CD14-positive monocyte (primary cell): ENCODE results near the gene PEX10. TPM values are rescaled to one million over a fixed set of nuclear protein-coding genes. Genes with fewer than 3 reads are reported as not detected.
A peak's percentile ranks its signal among the peaks of the same experiment; 100 is the strongest.

Experiments
- DNase-seq, 3 donors: peaks; one replicate each; pipeline ENCODE4 v3.0.0-alpha.2; 2011 to 2022
- H2AFZ ChIP-seq: 2 replicates; pipeline ENCODE4 v1.6.0; 2012; ENCODE audit warnings: mild to moderate bottlenecking, low read depth, low read length, inconsistent platforms; ENCODE audit not compliant: insufficient read depth, poor library complexity, severe bottlenecking
- H3K27ac ChIP-seq, 2 donors: 1 replicate in 1 of 2; 2 replicates in 1 of 2; pipeline ENCODE4 v1.5.1; 2012 to 2013; ENCODE audit warnings: low read length in 2 of 2, control low read depth in 1 of 2, inconsistent platforms in 1 of 2, low read depth in 1 of 2, mild to moderate bottlenecking in 1 of 2
- H3K27me3 ChIP-seq, 2 donors: one replicate each; pipeline versions ENCODE4 v1.6.0 to v1.6.1; 2011 to 2013; ENCODE audit warnings: low read length in 2 of 2; ENCODE audit not compliant: control insufficient read depth in 2 of 2, insufficient read depth in 2 of 2
- H3K36me3 ChIP-seq, 2 donors: replicated peaks in 1 of 2; 1 replicate in 1 of 2; 2 replicates in 1 of 2; pipeline versions ENCODE4 v1.5.1 to v1.6.1; 2012 to 2013; ENCODE audit warnings: low read length in 2 of 2, control low read depth in 1 of 2, inconsistent platforms in 1 of 2, mild to moderate bottlenecking in 1 of 2; ENCODE audit not compliant: insufficient read depth in 2 of 2, control insufficient read depth in 1 of 2
- H3K4me1 ChIP-seq, 2 donors: 1 replicate in 1 of 2; 2 replicates in 1 of 2; pipeline versions ENCODE4 v1.5.1 to v1.6.1; 2012 to 2013; ENCODE audit warnings: low read length in 2 of 2, control low read depth in 1 of 2, inconsistent platforms in 1 of 2, mild to moderate bottlenecking in 1 of 2, moderate library complexity in 1 of 2; ENCODE audit not compliant: insufficient read depth in 2 of 2, control insufficient read depth in 1 of 2
- H3K4me2 ChIP-seq: replicated peaks from 2 replicates; pipeline ENCODE3; 2012; ENCODE audit warnings: low read length, moderate library complexity, mild to moderate bottlenecking; ENCODE audit not compliant: poor library complexity, severe bottlenecking; ENCODE audit errors: extremely low read depth
- H3K4me3 ChIP-seq, 3 experiments: fragments of 200-600 bp in 1 of 3; sonication (generic) in 1 of 3; replicated peaks in 1 of 3; 1 replicate in 2 of 3; 2 replicates in 1 of 3; pipeline ENCODE4 v1.5.1; 2011 to 2013; ENCODE audit warnings: low read length in 3 of 3, mild to moderate bottlenecking in 3 of 3, control low read depth in 2 of 3, low read depth in 2 of 3, inconsistent platforms in 1 of 3, moderate library complexity in 1 of 3
- H3K79me2 ChIP-seq: 2 replicates; pipeline ENCODE4 v1.6.0; 2012; ENCODE audit warnings: mild to moderate bottlenecking, control low read depth, inconsistent platforms, low read length, moderate library complexity; ENCODE audit not compliant: insufficient read depth
- H3K9ac ChIP-seq: 2 replicates; pipeline ENCODE4 v1.6.0; 2017; ENCODE audit warnings: low read length, mild to moderate bottlenecking; ENCODE audit not compliant: insufficient read depth, poor library complexity, severe bottlenecking
- H3K9me3 ChIP-seq, 2 donors: replicated peaks in 1 of 2; 1 replicate in 1 of 2; 2 replicates in 1 of 2; pipeline versions ENCODE4 v1.5.1 to v1.6.1; 2012 to 2013; ENCODE audit warnings: low read length in 2 of 2, control low read depth in 1 of 2; ENCODE audit not compliant: control insufficient read depth in 1 of 2, insufficient read depth in 1 of 2
- H4K20me1 ChIP-seq: 2 replicates; pipeline ENCODE4 v1.6.0; 2012; ENCODE audit warnings: mild to moderate bottlenecking, low read length, control low read depth, moderate library complexity; ENCODE audit not compliant: insufficient read depth
- H3K27ac Mint-ChIP-seq, 7 donors: one replicate each; pipeline ENCODE4 v1.8.0; 2020; ENCODE audit warnings: mild to moderate bottlenecking in 7 of 7, mixed read lengths in 7 of 7, moderate library complexity in 6 of 7, inconsistent platforms in 2 of 7
- H3K27me3 Mint-ChIP-seq, 3 donors: one replicate each; pipeline ENCODE4 v1.8.0; 2021 to 2022; ENCODE audit warnings: low read depth in 3 of 3, mild to moderate bottlenecking in 3 of 3, mixed read lengths in 3 of 3, moderate library complexity in 3 of 3, inconsistent platforms in 1 of 3
- H3K36me3 Mint-ChIP-seq, 2 donors: one replicate each; pipeline ENCODE4 v1.8.0; 2020; ENCODE audit warnings: mixed read lengths in 2 of 2, inconsistent platforms in 1 of 2, mild to moderate bottlenecking in 1 of 2
- H3K4me1 Mint-ChIP-seq: one replicate; pipeline ENCODE4 v1.8.0; 2020; ENCODE audit warnings: mild to moderate bottlenecking, mixed read lengths
- H3K4me3 Mint-ChIP-seq, 2 donors: one replicate each; pipeline ENCODE4 v1.8.0; 2020; ENCODE audit warnings: mild to moderate bottlenecking in 2 of 2, mixed read lengths in 2 of 2, moderate library complexity in 1 of 2
- H3K9me3 Mint-ChIP-seq, 7 donors: one replicate each; pipeline ENCODE4 v1.8.0; 2020 to 2022; ENCODE audit warnings: mixed read lengths in 7 of 7, mild to moderate bottlenecking in 6 of 7, moderate library complexity in 6 of 7, inconsistent platforms in 2 of 7
- WGBS: methylation state at CpG from one replicate; pipeline ENCODE4 v1.1.5; 2013; ENCODE audit warnings: missing lambda C conversion rate; ENCODE audit not compliant: insufficient coverage; 5-methylcytosine and 5-hydroxymethylcytosine counted together
- intact Hi-C, 2 donors: fragments of 100-400 bp; cut with micrococcal nuclease; formaldehyde crosslinking; loops; one replicate each; pipeline versions ENCODE4 v1.15.0 to v1.15.1; 2023
- polyA plus RNA-seq, 3 donors: library from polyadenylated mRNA; depleted of rRNA in 1 of 3; unstranded in 2 of 3; stranded (reverse) in 1 of 3; fragments of 300-500 nt in 2 of 3; fragments of >200 nt in 1 of 3; fragmentation: Illumina TruSeq in 2 of 3; gene quantifications; 1 replicate in 2 of 3; 2 replicates in 1 of 3; pipeline ENCODE4 v1.2.3, GENCODE V29; 2012 to 2021
- TF ChIP-seq, protein P1 (sequence below): fragments of 200-600 bp; IDR thresholded peaks from one replicate; pipeline ENCODE4 v1.8.0; 2022; ENCODE audit warnings: antibody characterized with exemption, mild to moderate bottlenecking

The PEX10 gene
- polyA plus RNA-seq, 3 donors: 7.0 to 10.5 (median 8.2) TPM

DNA sequence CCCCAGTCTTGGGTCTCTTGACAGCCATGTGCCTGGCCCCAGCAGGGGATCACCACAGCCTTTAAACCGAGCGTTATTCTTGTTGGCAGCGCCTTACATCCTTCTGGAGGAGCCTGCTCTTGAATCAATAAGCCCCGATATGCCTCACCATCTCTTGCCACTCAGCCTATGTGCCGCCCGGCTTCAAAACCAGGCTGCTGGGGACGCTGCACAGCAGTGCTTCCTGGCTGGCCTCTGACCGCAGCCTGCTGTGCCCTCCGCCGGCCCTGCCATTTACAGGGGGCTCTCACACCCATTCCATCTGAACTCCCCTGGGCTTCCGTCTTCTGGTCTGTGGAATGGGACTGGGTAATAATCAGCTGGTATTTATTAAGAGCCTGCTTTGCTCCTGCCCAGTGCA lies 3.0 kb upstream of the PEX10 start:
- no peak for DNase-seq
- Histone ChIP-seq H3K9me3 (no peaks in the 10 kb centered on the region), H2AFZ (no peak overlapping the region), H3K4me1 (peaks cover 24 to 46% of the 10 kb centered on the region in 2 donors), H3K79me2 (peaks cover 5% of the 10 kb centered on the region), H3K27ac (no peak overlapping the region), H3K27me3 (peaks cover 0 to 13% of the 10 kb centered on the region in 2 donors), H3K4me3 (no peak overlapping the region), H3K36me3 (no peaks in the 10 kb centered on the region), H4K20me1 (no peaks in the 10 kb centered on the region), H3K9ac (no peak overlapping the region), H3K4me2 (no peak overlapping the region)
- Mint-ChIP-seq H3K9me3 (peaks cover 0 to 4% (median 0%) of the 10 kb centered on the region in 7 donors), H3K27ac (no peak overlapping the region), H3K27me3 (peaks cover 28 to 53% (median 28%) of the 10 kb centered on the region in 3 donors), H3K36me3 (no peaks in the 10 kb centered on the region), H3K4me3 (peak overlapping the region in 1 of 2 donors; percentile 75), H3K4me1 (peaks cover 19% of the 10 kb centered on the region)
- TF ChIP-seq, protein P1, sequence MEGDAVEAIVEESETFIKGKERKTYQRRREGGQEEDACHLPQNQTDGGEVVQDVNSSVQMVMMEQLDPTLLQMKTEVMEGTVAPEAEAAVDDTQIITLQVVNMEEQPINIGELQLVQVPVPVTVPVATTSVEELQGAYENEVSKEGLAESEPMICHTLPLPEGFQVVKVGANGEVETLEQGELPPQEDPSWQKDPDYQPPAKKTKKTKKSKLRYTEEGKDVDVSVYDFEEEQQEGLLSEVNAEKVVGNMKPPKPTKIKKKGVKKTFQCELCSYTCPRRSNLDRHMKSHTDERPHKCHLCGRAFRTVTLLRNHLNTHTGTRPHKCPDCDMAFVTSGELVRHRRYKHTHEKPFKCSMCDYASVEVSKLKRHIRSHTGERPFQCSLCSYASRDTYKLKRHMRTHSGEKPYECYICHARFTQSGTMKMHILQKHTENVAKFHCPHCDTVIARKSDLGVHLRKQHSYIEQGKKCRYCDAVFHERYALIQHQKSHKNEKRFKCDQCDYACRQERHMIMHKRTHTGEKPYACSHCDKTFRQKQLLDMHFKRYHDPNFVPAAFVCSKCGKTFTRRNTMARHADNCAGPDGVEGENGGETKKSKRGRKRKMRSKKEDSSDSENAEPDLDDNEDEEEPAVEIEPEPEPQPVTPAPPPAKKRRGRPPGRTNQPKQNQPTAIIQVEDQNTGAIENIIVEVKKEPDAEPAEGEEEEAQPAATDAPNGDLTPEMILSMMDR: no peak
- intact Hi-C loops: loop anchor here (2.0 to 10.0 kb wide), 3 partner anchors 231 to 389 kb away; partner anchors contain the start of gene TTC34 (in 1 of the 2)
- WGBS: 78% methylated on average over 6 of the region's 11 CpGs

DNA sequence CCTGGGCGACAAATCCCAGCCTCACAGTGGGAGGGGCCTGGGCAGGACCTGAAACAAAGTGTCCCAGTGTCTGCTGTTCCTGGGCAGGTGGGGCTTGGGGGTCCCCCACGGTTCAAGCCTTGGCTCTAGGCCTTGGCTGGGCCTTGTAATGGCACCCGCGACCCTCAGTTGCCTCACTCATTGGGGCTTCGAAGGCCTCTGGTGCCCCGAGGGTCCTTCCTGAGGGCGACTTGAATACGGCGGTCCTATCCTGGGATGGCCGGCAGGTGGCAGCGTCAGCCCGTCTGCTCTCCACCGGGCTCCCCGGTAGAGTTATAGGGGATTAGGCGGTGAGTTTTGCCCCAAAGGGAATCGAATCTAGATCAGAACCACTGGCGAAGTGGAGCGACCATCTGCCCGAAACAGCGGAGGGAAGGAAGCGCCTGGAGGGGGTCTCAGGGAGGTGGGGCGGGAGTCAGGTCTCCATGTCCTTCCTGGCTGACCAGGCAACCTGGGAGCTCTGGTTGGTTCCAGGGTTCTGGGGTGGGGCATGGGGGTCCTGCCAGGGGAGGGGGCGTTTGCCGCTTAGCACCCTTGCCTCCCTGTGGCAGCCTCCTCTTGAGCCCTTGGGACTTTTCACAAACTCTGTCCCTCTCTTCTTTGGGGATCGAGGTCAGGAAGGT lies 2.1 kb upstream of the PEX10 start:
- peak overlapping the region; percentile 61 for H2AFZ ChIP-seq

More for the DNA sequence above, 2.1 kb upstream of the PEX10 start:
- H3K36me3 ChIP-seq: no peaks in the 10 kb centered on the region
- no peaks in the 10 kb centered on the region for H3K9me3 ChIP-seq
- peak; percentile 40 to 65 (median 58) for DNase-seq
- H3K9me3 Mint-ChIP-seq: peaks cover 0 to 4% (median 0%) of the 10 kb centered on the region in 7 donors
- peak overlapping the region; percentile 63 to 70 for H3K4me3 Mint-ChIP-seq
- peaks cover 5% of the 10 kb centered on the region for H3K79me2 ChIP-seq
- intact Hi-C loops: loop anchor here (2.0 to 10.0 kb wide), 7 partner anchors 113 to 492 kb away; partner anchors contain the start of genes PANK4 (in 1 of the 2) and TTC34 (in 1 of the 2)
- peaks cover 1 to 2% of the 10 kb centered on the region in 2 donors for H3K36me3 Mint-ChIP-seq
- 1% methylated on average over 22 of the region's 25 CpGs for WGBS
- TF ChIP-seq, protein P1: peak; percentile 95
- H3K27ac Mint-ChIP-seq: peak overlapping the region in 6 of 7 donors; percentile 10 to 78 (median 44)
- peak overlapping the region; percentile 51 for H3K4me2 ChIP-seq
- H3K9ac ChIP-seq: no peak overlapping the region
- peaks cover 24 to 46% of the 10 kb centered on the region in 2 donors for H3K4me1 ChIP-seq
- no peak overlapping the region for H3K27ac ChIP-seq
- no peak overlapping the region for H3K4me3 ChIP-seq
- peaks cover 19% of the 10 kb centered on the region for H3K4me1 Mint-ChIP-seq
- H3K27me3 Mint-ChIP-seq: peaks cover 28 to 50% (median 31%) of the 10 kb centered on the region in 3 donors
- H3K27me3 ChIP-seq: peaks cover 0 to 13% of the 10 kb centered on the region in 2 donors
- no peaks in the 10 kb centered on the region for H4K20me1 ChIP-seq
